ENCODE data around the gene VAV3. TPM values are rescaled to one million over a fixed set of nuclear protein-coding genes. Genes with fewer than 3 reads are reported as not detected.

Gene VAV3
- total RNA-seq, 1 donor from 2014 or later = 11.3 TPM

DNA sequence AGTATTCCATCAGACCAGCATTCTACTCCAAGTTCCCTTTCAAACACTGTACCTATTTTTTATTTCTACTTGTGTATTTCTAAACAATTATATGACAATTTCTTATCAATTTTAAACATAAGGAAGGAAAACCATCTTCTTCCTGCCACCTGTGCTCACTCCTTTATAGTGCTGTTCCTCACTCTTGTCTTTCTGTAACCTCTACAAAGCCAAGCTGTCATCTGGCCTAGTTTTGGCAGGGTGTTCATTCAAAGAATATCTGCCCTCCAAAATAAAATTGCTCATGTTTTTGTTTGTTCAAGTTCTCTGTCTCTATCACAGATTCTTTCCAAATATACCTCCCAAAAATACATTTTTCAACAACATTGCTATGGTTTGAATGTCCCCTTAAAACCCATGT, 360.2 kb downstream of the VAV3 start:
- no peak overlapping the region for H3K4me3 ChIP-seq
- H3K36me3 ChIP-seq = no peaks in the 10 kb centered on the region
- H3K27me3 ChIP-seq (ENCODE audit: low read depth) = no peaks in the 10 kb centered on the region
- ATAC-seq (no peak), DNase-seq (no peak)
- H3K27ac ChIP-seq = no peak overlapping the region
- TF ChIP-seq, protein P1, sequence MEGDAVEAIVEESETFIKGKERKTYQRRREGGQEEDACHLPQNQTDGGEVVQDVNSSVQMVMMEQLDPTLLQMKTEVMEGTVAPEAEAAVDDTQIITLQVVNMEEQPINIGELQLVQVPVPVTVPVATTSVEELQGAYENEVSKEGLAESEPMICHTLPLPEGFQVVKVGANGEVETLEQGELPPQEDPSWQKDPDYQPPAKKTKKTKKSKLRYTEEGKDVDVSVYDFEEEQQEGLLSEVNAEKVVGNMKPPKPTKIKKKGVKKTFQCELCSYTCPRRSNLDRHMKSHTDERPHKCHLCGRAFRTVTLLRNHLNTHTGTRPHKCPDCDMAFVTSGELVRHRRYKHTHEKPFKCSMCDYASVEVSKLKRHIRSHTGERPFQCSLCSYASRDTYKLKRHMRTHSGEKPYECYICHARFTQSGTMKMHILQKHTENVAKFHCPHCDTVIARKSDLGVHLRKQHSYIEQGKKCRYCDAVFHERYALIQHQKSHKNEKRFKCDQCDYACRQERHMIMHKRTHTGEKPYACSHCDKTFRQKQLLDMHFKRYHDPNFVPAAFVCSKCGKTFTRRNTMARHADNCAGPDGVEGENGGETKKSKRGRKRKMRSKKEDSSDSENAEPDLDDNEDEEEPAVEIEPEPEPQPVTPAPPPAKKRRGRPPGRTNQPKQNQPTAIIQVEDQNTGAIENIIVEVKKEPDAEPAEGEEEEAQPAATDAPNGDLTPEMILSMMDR (IDR thresholded peaks at IDR 0.05) = no peak
- peaks cover 7% of the 10 kb centered on the region for H3K9me3 ChIP-seq
- no peaks in the 10 kb centered on the region for H3K4me1 ChIP-seq
- intact Hi-C loops (cut with DNase I) = no loop called here

DNA sequence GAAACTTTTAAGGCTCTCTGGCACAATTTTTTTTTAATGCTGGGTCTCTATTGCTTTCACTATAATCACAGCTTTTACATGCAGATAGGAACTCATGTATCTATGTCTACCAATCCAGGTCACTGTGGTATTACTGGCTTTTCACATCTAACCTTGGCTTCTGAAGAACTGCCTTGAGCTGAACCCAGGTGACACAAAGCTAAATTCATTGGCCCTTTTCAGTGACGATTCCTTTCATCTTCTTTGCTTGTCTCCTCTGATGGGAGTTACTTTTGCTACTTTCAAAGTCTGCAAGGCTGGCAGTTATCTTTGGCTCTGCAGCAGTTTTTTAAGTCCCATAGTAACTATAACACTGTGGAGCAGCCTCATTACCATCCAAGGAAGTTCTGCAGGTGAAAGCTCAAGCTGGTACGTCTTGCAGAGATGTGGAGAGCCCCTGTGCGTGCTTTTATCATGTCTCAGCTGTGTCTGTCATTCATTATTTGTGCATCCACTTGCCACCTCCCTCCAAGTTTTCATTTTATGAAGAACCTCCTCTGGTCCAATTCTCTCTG, 364.3 kb downstream of the VAV3 start:
- no peaks in the 10 kb centered on the region for H3K4me1 ChIP-seq
- no peaks in the 10 kb centered on the region for H3K27me3 ChIP-seq (ENCODE audit: low read depth)
- H3K27ac ChIP-seq = no peak overlapping the region
- H3K4me3 ChIP-seq = no peak overlapping the region
- H3K36me3 ChIP-seq = no peaks in the 10 kb centered on the region
- intact Hi-C loops (cut with DNase I) = no loop called here
- no peak for ATAC-seq
- no peak for DNase-seq
- no peaks in the 10 kb centered on the region for H3K9me3 ChIP-seq
- TF ChIP-seq, protein P1 (IDR thresholded peaks at IDR 0.05) = no peak

DNA sequence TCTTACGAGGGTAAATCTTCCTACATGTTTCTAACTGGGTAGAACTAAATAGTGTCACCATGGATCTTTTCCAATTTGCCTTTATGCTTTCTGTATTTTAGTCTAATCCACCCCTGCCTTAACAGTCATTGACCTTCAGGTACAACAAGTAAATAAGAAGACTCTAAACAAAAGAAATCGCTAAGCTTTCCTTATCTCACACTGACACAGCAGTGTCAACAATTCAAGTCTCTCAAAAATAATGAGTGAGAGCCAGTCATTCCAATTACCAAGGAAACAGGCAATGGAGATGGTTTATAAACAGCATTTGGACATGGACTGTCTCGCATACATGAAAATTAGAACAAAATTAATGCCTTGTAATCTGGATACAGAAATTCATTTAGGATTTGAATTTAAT, 365.8 kb downstream of the VAV3 start:
- H3K4me3 ChIP-seq = no peak overlapping the region
- ATAC-seq (no peak), DNase-seq (no peak)
- TF ChIP-seq, protein P1 (IDR thresholded peaks at IDR 0.05) = no peak
- H3K36me3 ChIP-seq = no peaks in the 10 kb centered on the region
- intact Hi-C loops (cut with DNase I) = no loop called here
- H3K27me3 ChIP-seq (ENCODE audit: low read depth) = no peaks in the 10 kb centered on the region
- no peaks in the 10 kb centered on the region for H3K9me3 ChIP-seq
- H3K4me1 ChIP-seq = no peaks in the 10 kb centered on the region
- H3K27ac ChIP-seq = no peak overlapping the region

DNA sequence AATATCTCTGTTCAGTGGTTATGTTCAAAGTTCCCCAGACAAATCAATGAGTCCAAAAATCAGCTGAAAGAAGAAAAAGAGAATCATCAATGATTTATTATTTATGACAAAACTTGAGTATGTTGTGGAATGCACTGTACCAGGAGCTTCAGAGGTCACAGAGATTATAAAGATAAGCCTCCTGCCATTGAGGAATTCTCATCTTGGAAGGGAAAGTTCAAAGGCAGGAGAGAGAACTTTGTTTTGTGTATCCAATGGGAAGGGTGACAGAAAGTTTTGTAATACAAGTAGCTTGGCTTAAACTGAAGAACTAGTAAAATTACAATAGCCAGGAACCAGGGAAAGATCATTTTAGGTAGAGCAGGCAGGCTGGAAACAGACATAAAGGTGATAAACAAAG, 367.7 kb downstream of the VAV3 start:
- ATAC-seq = no peak
- intact Hi-C loops (cut with DNase I) = no loop called here
- TF ChIP-seq, protein P1 (IDR thresholded peaks at IDR 0.05) = no peak

DNA sequence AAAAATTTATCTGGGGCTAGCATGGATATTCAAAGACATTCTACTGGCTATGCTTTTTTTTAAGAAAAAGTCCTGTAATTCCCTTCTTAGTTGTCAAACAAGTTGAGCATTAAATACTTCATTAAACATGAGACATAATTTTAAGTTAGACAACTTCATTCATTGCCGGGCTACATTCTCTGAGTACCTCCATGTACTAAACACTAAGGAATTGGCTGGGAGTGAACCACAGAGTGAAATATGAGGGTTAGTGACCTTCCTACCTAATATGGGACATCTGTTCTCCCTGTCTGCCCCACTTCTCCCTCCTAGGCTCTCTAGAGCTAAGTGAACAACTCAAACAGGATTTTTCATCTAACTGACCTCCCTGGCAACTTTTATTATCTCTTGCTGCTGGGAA, 370.4 kb downstream of the VAV3 start:
- intact Hi-C loops (cut with DNase I) = no loop called here
- Histone ChIP-seq H3K27me3 (ENCODE audit: low read depth) (no peaks in the 10 kb centered on the region), H3K4me1 (no peaks in the 10 kb centered on the region), H3K9me3 (no peaks in the 10 kb centered on the region), H3K27ac (no peak overlapping the region), H3K36me3 (no peaks in the 10 kb centered on the region), H3K4me3 (no peak overlapping the region)
- TF ChIP-seq, protein P1 (IDR thresholded peaks at IDR 0.05) = no peak
- ATAC-seq = no peak
- no peak for DNase-seq

More for the DNA sequence above, 367.7 kb downstream of the VAV3 start:
- Histone ChIP-seq H3K4me3 (no peak overlapping the region), H3K4me1 (no peaks in the 10 kb centered on the region), H3K27me3 (ENCODE audit: low read depth) (no peaks in the 10 kb centered on the region), H3K27ac (no peak overlapping the region), H3K9me3 (no peaks in the 10 kb centered on the region), H3K36me3 (no peaks in the 10 kb centered on the region)
- DNase-seq = no peak
